Aorta (tissue), 5 donors: ENCODE data around the gene STOX1. TPM values are rescaled to one million over a fixed set of nuclear protein-coding genes. Genes with fewer than 3 reads are reported as not detected.

Experiments used
- ATAC-seq: fragments of 200-7000 bp; cut with Tn5 transposase; one replicate; pipeline ENCODE4 v1.9.1; 2022; ENCODE audit warnings: moderate library complexity; ENCODE audit not compliant: low FRiP score
- DNase-seq, 2 donors: peaks; one replicate each; pipeline ENCODE4 v3.0.0-alpha.2; 2020
- H3K27ac ChIP-seq, 2 donors: one replicate each; pipeline ENCODE4 v1.5.1; 2013; ENCODE audit warnings: low read length in 2 of 2, mild to moderate bottlenecking in 2 of 2, moderate library complexity in 2 of 2, control low read depth in 1 of 2, inconsistent platforms in 1 of 2, low read depth in 1 of 2
- H3K27me3 ChIP-seq, 2 donors: one replicate each; pipeline ENCODE4 v1.6.1; 2013; ENCODE audit warnings: control low read depth in 1 of 2, low read length in 1 of 2, mild to moderate bottlenecking in 1 of 2, moderate library complexity in 1 of 2; ENCODE audit not compliant: insufficient read depth in 2 of 2, control insufficient read depth in 1 of 2
- H3K36me3 ChIP-seq, 2 donors: one replicate each; pipeline ENCODE4 v1.6.1; 2013; ENCODE audit warnings: control low read depth in 1 of 2, low read length in 1 of 2, mild to moderate bottlenecking in 1 of 2; ENCODE audit not compliant: insufficient read depth in 2 of 2, control insufficient read depth in 1 of 2
- H3K4me1 ChIP-seq, 2 donors: one replicate each; pipeline ENCODE4 v1.6.1; 2013; ENCODE audit warnings: low read length in 2 of 2, control low read depth in 1 of 2, mild to moderate bottlenecking in 1 of 2, moderate library complexity in 1 of 2; ENCODE audit not compliant: insufficient read depth in 2 of 2, control insufficient read depth in 1 of 2
- H3K4me3 ChIP-seq, 2 donors: one replicate each; pipeline ENCODE4 v1.5.1; 2013; ENCODE audit warnings: low read length in 2 of 2, control low read depth in 1 of 2, mild to moderate bottlenecking in 1 of 2
- H3K9me3 ChIP-seq: one replicate; pipeline ENCODE4 v1.6.1; 2013; ENCODE audit warnings: mild to moderate bottlenecking, low read length; ENCODE audit not compliant: control insufficient read depth
- WGBS, 2 donors: extraction: QIAGEN DNeasy Blood & Tissue Kit; methylation state at CpG; one replicate each; pipeline ENCODE4 v1.1.7; 2013; 5-methylcytosine and 5-hydroxymethylcytosine counted together
- intact Hi-C, 2 donors: fragments of 100-400 bp; cut with DNase I; formaldehyde crosslinking; loops; one replicate each; pipeline versions ENCODE4 v1.14.2 to v1.15.0; 2022
- long read RNA-seq, 2 donors: library from polyadenylated mRNA; unstranded; transcript quantifications; one replicate each; pipeline ENCODE4 v2.0.0, GENCODE V29; 2020 to 2021
- polyA plus RNA-seq, 2 donors: library from polyadenylated mRNA; stranded (reverse); fragments of 200-250 nt; gene quantifications; one replicate each; pipeline ENCODE4 v1.2.3, GENCODE V29; 2013
- total RNA-seq, 2 donors: library from RNA; stranded (reverse); fragmentation: NEBNext Ultra II Directional; extraction: Animal tissue kit (Norgen Biotek cat#: 25700); gene quantifications; one replicate each; pipeline ENCODE4 v1.2.1, GENCODE V29; 2021
- donor health status: healthy with polysubstance abuse.
- donor health status: Bipolar disorder and iron deficiency.
- donor health status: DM: no; HTN: no; CAD: no.
- donor health status: DM: no; HTN: no; CAD: no.
- donor health status: DM: yes; HTN: yes; CAD: no.

STOX1 gene, protein sequence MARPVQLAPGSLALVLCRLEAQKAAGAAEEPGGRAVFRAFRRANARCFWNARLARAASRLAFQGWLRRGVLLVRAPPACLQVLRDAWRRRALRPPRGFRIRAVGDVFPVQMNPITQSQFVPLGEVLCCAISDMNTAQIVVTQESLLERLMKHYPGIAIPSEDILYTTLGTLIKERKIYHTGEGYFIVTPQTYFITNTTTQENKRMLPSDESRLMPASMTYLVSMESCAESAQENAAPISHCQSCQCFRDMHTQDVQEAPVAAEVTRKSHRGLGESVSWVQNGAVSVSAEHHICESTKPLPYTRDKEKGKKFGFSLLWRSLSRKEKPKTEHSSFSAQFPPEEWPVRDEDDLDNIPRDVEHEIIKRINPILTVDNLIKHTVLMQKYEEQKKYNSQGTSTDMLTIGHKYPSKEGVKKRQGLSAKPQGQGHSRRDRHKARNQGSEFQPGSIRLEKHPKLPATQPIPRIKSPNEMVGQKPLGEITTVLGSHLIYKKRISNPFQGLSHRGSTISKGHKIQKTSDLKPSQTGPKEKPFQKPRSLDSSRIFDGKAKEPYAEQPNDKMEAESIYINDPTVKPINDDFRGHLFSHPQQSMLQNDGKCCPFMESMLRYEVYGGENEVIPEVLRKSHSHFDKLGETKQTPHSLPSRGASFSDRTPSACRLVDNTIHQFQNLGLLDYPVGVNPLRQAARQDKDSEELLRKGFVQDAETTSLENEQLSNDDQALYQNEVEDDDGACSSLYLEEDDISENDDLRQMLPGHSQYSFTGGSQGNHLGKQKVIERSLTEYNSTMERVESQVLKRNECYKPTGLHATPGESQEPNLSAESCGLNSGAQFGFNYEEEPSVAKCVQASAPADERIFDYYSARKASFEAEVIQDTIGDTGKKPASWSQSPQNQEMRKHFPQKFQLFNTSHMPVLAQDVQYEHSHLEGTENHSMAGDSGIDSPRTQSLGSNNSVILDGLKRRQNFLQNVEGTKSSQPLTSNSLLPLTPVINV
- total RNA-seq (under 1 TPM; 0.27 to 0.39 TPM), polyA plus RNA-seq (not detected)
- long read RNA-seq, donor 1 = 0 reads
- long read RNA-seq, donor 2 = 0 reads

DNA sequence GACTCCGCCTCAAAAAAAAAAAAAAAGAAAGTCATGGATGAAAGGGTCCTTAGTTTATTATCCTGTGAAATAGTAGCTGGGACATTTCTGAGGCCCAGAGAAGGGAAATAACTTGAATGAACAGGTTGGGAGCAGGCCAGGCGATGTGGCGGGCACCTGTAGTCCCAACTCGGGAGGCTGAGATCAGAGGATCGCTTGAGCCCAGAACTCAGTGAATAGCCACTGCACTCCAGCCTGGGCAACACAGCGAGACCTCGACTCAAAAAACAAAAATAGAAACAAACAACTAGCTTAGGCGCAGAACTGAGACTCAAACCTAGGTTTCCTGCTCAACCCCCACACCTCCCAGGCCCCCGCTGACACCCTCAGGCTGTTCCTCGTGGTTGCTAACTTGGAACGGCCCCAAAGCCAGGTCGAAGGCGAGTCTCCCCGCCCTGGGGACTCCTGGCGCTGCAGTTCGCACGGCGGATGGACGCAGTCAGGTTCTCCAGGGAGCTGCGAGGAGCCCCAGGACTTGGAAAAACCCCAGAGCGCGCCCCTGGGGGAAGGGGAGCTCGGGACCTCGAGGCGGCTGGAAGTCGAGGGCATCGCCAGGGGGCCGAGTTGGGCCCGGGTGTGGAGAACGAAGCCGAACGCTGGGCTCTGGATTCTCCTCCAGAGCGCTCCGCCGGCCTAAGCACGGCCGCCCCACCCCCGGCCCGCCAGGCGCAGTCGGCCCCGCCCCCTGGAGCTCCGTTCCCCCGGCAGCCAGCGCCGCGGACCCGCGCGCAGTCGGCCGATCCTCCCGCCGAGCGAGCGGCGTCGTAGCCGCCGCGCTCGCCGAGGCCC is at the start of gene STOX1:
TSS of gene STOX1 (plus strand) at position 768 of the 828 bp plus-strand sequence. CDS start 93 bp downstream, outside the sequence.
- peak within 1 kb of the TSS; percentile 1 to 51 for H3K4me3 ChIP-seq
- intact Hi-C loops = no loop called here
- WGBS, 2 donors = 5 to 8% methylated on average over 50 to 63 of the region's 63 CpGs
- H3K9me3 ChIP-seq = no peaks in the 10 kb centered on the region
- no peaks in the 10 kb centered on the region for H3K27me3 ChIP-seq
- no peak within 1 kb of the TSS for H3K27ac ChIP-seq
- DNase-seq (peak; percentile 57 to 82), ATAC-seq (peak; percentile 78)
- H3K36me3 ChIP-seq = no peaks in the 10 kb centered on the region
- H3K4me1 ChIP-seq = no peaks in the 10 kb centered on the region

DNA sequence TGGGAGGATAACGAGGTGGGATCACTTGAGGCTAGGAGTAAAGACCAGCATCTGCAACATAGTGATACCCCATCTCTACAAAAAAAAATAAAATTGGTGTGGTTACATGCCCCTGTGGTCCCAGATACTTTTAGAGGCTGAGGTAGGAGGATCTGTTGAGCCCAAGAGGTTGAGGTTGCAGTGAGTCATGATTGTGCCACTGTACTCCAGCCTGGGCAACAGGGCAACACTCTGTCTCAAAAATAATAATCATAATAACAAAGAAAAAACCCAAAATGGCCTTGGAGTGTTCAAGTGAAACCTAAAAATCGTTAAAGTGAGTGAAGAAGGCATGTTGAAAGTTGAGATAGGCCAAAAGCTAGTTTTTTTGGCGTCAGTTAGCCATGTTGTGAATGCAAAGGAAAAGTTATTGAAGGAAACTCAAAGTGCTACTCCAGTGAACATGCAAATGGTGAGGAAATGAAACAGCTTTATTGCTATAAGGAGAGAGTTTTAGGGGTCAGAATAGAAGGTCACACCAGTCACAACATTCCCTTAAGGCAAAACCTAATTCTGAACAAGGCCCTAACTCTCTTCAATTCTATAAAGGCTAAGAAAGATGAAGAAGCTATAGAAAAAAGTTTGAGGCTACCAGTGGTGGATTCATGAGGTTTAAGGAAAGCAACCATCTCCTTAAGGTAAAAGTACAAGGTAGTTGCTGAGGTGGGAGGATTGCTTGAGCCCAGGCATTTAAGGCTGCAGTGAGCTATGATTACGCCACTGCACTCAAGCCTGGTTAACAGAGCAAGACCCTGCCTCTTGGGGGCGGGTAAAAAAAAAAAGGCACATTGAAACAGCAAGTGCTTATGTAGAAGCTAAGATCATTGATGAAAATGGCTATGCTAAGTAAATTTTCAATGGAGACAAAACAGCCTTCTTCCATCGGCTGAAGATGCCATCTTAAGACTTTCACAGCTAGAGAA is 45.4 kb upstream of the STOX1 start:
- 91 to 94% methylated on average over 6 of the region's 6 CpGs for WGBS, 2 donors
- Histone ChIP-seq H3K27me3 (no peaks in the 10 kb centered on the region), H3K4me1 (no peaks in the 10 kb centered on the region), H3K27ac (no peak overlapping the region), H3K36me3 (peaks cover 3 to 4% of the 10 kb centered on the region in 2 donors), H3K9me3 (no peaks in the 10 kb centered on the region), H3K4me3 (no peak overlapping the region)
- intact Hi-C loops = no loop called here
- no peak for DNase-seq
- ATAC-seq = no peak

DNA sequence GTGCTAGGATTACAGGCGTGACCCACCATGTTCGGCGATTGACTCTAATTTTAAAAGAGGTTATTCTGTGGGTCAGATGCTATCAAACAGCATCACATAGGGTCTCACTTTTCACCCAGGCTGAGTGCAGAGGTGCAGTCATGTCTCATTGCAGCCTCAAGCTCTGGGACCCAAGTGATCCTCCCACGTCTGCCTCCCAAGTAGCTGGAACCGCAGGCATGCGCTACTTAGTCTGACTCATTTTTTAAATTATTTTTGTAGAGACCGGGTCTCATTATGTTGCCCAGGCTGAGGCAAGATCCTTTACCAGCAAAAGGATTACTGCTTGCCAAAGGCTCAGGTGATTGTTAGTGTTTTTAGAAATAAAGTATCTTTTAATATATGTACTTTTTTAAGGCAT is 42.9 kb upstream of the STOX1 start:
- H3K27ac ChIP-seq = no peak overlapping the region
- no peak overlapping the region for H3K4me3 ChIP-seq
- intact Hi-C loops = no loop called here
- ATAC-seq = no peak
- DNase-seq = no peak
- no peaks in the 10 kb centered on the region for H3K27me3 ChIP-seq
- no peaks in the 10 kb centered on the region for H3K9me3 ChIP-seq
- no peaks in the 10 kb centered on the region for H3K4me1 ChIP-seq
- peaks cover 0 to 3% of the 10 kb centered on the region in 2 donors for H3K36me3 ChIP-seq
- WGBS, 2 donors = 89% methylated on average over 7 of the region's 7 CpGs

DNA sequence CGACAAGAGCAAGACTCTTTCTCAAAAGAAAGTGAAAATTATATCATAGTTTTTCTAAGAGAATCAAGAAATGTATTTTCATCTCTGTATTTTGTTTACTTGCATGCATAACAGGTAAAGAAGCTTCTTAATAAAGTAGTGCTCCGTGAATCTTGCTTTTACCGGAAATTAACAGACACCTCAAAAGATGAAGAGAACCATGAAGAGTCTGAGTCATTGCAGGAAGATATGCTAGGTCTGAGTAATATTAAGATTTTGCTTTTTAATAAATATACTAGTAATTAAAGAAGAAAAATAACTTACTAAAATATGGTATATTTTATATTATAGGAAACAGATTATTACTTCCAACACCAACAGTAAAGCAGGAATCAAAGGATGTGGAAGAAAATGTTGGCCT is 39.5 kb upstream of the STOX1 start:
- H3K36me3 ChIP-seq = peaks cover 0 to 3% of the 10 kb centered on the region in 2 donors
- H3K4me3 ChIP-seq = no peak overlapping the region
- intact Hi-C loops = no loop called here
- DNase-seq (no peak), ATAC-seq (no peak)
- no peaks in the 10 kb centered on the region for H3K27me3 ChIP-seq
- WGBS, 2 donors = 91 to 93% methylated on average over 3 of the region's 3 CpGs
- no peak overlapping the region for H3K27ac ChIP-seq
- H3K9me3 ChIP-seq = no peaks in the 10 kb centered on the region
- H3K4me1 ChIP-seq = no peaks in the 10 kb centered on the region

DNA sequence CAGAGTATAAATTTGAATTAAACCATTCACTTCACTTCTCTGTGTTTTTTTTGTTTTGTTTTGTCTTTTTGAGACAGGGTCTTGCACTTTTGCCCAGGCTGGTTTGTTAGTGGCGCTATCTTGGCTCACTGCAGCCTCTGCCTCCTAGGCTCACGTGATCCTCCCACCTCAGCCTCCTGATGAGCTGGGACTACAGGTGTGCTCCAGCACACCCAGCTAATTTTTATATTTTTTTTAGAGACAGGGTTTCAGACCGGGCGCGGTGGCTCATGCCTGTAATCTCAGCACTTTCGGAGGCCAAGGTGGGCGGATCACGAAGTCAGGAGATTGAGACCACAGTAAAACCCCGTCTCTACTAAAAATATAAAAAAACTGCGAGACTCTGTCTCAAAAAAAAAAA is 36.9 kb upstream of the STOX1 start:
- Histone ChIP-seq H3K27me3 (no peaks in the 10 kb centered on the region), H3K27ac (no peak overlapping the region), H3K4me3 (no peak overlapping the region), H3K36me3 (peaks cover 0 to under 1% of the 10 kb centered on the region in 2 donors), H3K4me1 (no peaks in the 10 kb centered on the region), H3K9me3 (no peaks in the 10 kb centered on the region)
- ATAC-seq (no peak), DNase-seq (no peak)
- WGBS, 2 donors = 89 to 91% methylated on average over 10 of the region's 10 CpGs
- intact Hi-C loops = loop anchor here in 1 of 2 donors (5.0 kb wide), 1 partner anchor 107 kb away; no protein-coding TSS in a partner anchor

DNA sequence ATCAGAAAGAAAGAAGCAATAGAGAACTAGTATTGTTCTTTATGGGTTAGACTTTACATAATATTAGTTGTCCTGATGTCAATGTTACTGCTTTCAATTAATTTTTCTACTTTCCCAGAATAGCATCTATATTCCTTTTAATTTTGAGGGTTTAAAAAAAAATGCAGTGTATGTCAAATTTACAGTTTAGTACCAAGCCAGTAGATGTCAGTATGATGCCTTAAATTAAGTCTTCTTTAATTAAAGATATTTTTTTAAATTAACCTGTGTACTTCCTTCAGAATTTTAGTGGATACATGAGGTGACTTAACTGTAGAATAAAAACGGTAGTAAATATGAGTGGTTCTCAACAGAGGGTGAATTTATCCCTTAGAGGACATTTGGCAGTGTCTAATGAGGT is 35.2 kb upstream of the STOX1 start:
- H3K27ac ChIP-seq = no peak overlapping the region
- H3K4me3 ChIP-seq = no peak overlapping the region
- H3K27me3 ChIP-seq = no peaks in the 10 kb centered on the region
- intact Hi-C loops = loop anchor here in 1 of 2 donors (5.0 kb wide), 1 partner anchor 105 kb away; no protein-coding TSS in a partner anchor
- 71 to 77% methylated on average over 1 of the region's 1 CpG for WGBS, 2 donors
- ATAC-seq (no peak), DNase-seq (no peak)
- H3K4me1 ChIP-seq = no peaks in the 10 kb centered on the region
- peaks cover 0 to 3% of the 10 kb centered on the region in 2 donors for H3K36me3 ChIP-seq
- H3K9me3 ChIP-seq = no peaks in the 10 kb centered on the region

DNA sequence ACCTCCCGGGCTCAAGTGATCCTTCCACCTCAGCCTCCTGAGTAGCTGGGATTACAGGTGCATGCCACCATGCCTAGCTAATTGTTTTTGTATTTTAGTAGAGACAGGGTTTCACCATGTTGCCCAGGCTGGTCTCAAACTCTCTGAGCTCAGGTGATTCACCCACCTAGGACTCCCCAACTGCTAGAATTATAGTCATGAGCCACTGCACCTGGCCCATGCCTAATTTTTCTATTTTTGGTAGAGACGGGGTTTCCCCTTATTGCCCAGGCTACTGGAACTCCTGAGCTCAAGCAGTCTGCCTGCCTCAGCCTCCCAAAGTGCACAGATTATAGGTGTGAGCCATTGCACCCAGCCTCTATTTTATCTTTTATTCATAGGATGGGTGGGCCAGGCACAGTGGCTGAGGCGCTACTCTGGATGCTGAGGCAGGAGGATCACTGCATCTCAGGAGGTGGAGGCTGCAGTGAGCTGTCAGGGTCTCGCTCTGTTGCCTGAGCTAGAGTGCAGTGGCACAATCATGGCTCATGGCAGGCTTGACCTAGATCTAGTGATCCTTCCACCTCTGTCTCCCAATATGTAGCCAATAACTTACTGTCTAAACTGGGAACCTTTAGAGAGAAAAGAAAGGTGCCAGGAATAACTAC is 31.3 kb upstream of the STOX1 start:
- intact Hi-C loops = no loop called here
- Histone ChIP-seq H3K9me3 (no peaks in the 10 kb centered on the region), H3K27ac (no peak overlapping the region), H3K27me3 (no peaks in the 10 kb centered on the region), H3K36me3 (peaks cover 2 to 3% of the 10 kb centered on the region in 2 donors), H3K4me3 (no peak overlapping the region), H3K4me1 (no peaks in the 10 kb centered on the region)
- 95 to 96% methylated on average over 4 of the region's 4 CpGs for WGBS, 2 donors
- no peak for DNase-seq
- ATAC-seq = no peak
